HepG2 (cell line): Measurements from ENCODE around the gene XAF1. TPM values are rescaled to one million over a fixed set of nuclear protein-coding genes. Genes with fewer than 3 reads are reported as not detected.

Source experiments
- ATAC-seq: fragments of 200-7000 bp; cut with Tn5 transposase; 3 replicates; pipeline ENCODE4 v1.9.1; 2020; ENCODE audit warnings: mild to moderate bottlenecking, moderate library complexity
- BruUV-seq: library from RNA; stranded (reverse); fragments of 400-500 nt; replicated peaks from 2 replicates; lab custom pipeline; 2021; lab: Mats Ljungman, UMichigan
- CTCF ChIA-PET: fragments of 300-600 bp; formaldehyde crosslinking; extraction: SDS; loops from one replicate; lab custom pipeline; 2021; ENCODE audit warnings: low total read pairs, inconsistent platforms, low intra/inter-chr PET ratio; lab: Yijun Ruan, JAX
- POLR2A ChIA-PET: fragments of 350-600 bp; sonication (Branson Sonifier 250); formaldehyde crosslinking; loops from one replicate; lab custom pipeline; 2020; ENCODE audit warnings: antibody characterized with exemption, inconsistent platforms; lab: Yijun Ruan, JAX
- DNase-seq: peaks from one replicate; pipeline ENCODE4 v3.0.0-alpha.2; 2015; ENCODE audit warnings: low spot score
- FAIRE-seq: peaks from 3 replicates; lab custom pipeline; 2011; peaks lifted over from hg19 to GRCh38; lab: Jason Lieb, UNC
- H2AFZ ChIP-seq: one replicate; pipeline ENCODE4 v1.6.1; 2011; ENCODE audit warnings: low read length, inconsistent platforms
- H3K27ac ChIP-seq: fragments of 300-600 bp; 3 replicates; pipeline ENCODE4 v1.8.0; 2011; ENCODE audit warnings: mixed run types, mild to moderate bottlenecking, mixed read lengths, low read length, inconsistent platforms; ENCODE audit not compliant: insufficient read depth; ENCODE audit errors: extremely low read length
- H3K27me3 ChIP-seq, 2 experiments: fragments of 200-600 bp in 1 of 2; 2 replicates in 1 of 2; 3 replicates in 1 of 2; pipeline versions ENCODE4 v1.6.0 to v1.8.0; 2011; ENCODE audit warnings: low read length in 2 of 2, mild to moderate bottlenecking in 2 of 2, moderate library complexity in 2 of 2, inconsistent platforms in 1 of 2; ENCODE audit not compliant: insufficient read depth in 2 of 2, control insufficient read depth in 1 of 2
- H3K36me3 ChIP-seq, 2 experiments: fragments of 200-600 bp in 1 of 2; replicated peaks in 1 of 2; 2 replicates in 1 of 2; 3 replicates in 1 of 2; pipeline versions ENCODE4 v1.5.1 to v1.8.0; 2011; ENCODE audit warnings: low read length in 2 of 2, inconsistent platforms in 1 of 2; ENCODE audit not compliant: insufficient read depth in 2 of 2, control insufficient read depth in 1 of 2
- H3K4me1 ChIP-seq: 2 replicates; pipeline ENCODE4 v1.5.1; 2012; ENCODE audit warnings: low read length, inconsistent platforms; ENCODE audit not compliant: insufficient read depth
- H3K4me2 ChIP-seq: 2 replicates; pipeline ENCODE4 v1.6.0; 2011; ENCODE audit warnings: low read depth, low read length, inconsistent platforms
- H3K4me3 ChIP-seq, 3 experiments: fragments of 200-600 bp in 1 of 3; sonication (generic), shearing (Covaris generic) in 1 of 3; replicated peaks in 1 of 3; 2 replicates each; pipeline ENCODE4 v1.5.1; 2011 to 2016; ENCODE audit warnings: low read length in 3 of 3, inconsistent platforms in 2 of 3, low read depth in 2 of 3, mild to moderate bottlenecking in 2 of 3, control low read depth in 1 of 3, mixed read lengths in 1 of 3; ENCODE audit not compliant: insufficient read depth in 1 of 3
- H3K79me2 ChIP-seq: one replicate; pipeline ENCODE4 v1.6.1; 2011; ENCODE audit warnings: low read length, inconsistent platforms; ENCODE audit not compliant: insufficient read depth
- H3K9ac ChIP-seq: 2 replicates; pipeline ENCODE4 v1.6.0; 2011; ENCODE audit warnings: mild to moderate bottlenecking, low read depth, low read length, inconsistent platforms; ENCODE audit not compliant: insufficient read depth
- H3K9me3 ChIP-seq: 2 replicates; pipeline ENCODE4 v1.5.1; 2012; ENCODE audit warnings: mild to moderate bottlenecking, low read length
- H4K20me1 ChIP-seq: 2 replicates; pipeline ENCODE4 v1.6.0; 2011; ENCODE audit warnings: inconsistent platforms, mild to moderate bottlenecking, low read length, moderate library complexity; ENCODE audit not compliant: insufficient read depth
- AHR ChIP-seq: IDR thresholded peaks from 2 replicates; pipeline ENCODE4 v1.6.1; 2018; ENCODE audit warnings: missing genetic modification reagents, missing compliant biosample characterization
- ATAD3A ChIP-seq: sonication (generic); formaldehyde crosslinking; IDR thresholded peaks from 2 replicates; pipeline ENCODE4 v1.4.0; 2020; ENCODE audit warnings: missing genetic modification reagents
- BCL6 ChIP-seq: IDR thresholded peaks from 2 replicates; pipeline ENCODE4 v1.6.1; 2016; ENCODE audit warnings: missing genetic modification reagents, missing compliant biosample characterization
- ISL2 ChIP-seq: sonication (generic); formaldehyde crosslinking; IDR thresholded peaks from 2 replicates; pipeline ENCODE4 v1.5.0; 2020; ENCODE audit warnings: missing genetic modification reagents
- NFE2L2 ChIP-seq: fragments of 150-350 bp; IDR thresholded peaks from 2 replicates; pipeline ENCODE4 v1.6.1; 2014; ENCODE audit warnings: low read length
- NPAS2 ChIP-seq: sonication (generic); formaldehyde crosslinking; IDR thresholded peaks from 2 replicates; pipeline ENCODE4 v1.8.0; 2022; ENCODE audit warnings: mild to moderate bottlenecking, missing genetic modification reagents, borderline replicate concordance
- NRL ChIP-seq: sonication (generic); formaldehyde crosslinking; IDR thresholded peaks from 2 replicates; pipeline ENCODE4 v1.5.0; 2020; ENCODE audit warnings: missing genetic modification reagents, mild to moderate bottlenecking, moderate library complexity, borderline replicate concordance
- PHB2 ChIP-seq: fragments of 450-650 bp; IDR thresholded peaks from 2 replicates; pipeline ENCODE4 v1.6.1; 2018; ENCODE audit not compliant: partially characterized antibody
- RARG ChIP-seq: sonication (generic); formaldehyde crosslinking; IDR thresholded peaks from 2 replicates; pipeline ENCODE4 v1.4.0; 2020; ENCODE audit warnings: low read depth, mild to moderate bottlenecking, missing genetic modification reagents
- SMAD9 ChIP-seq: sonication (generic); formaldehyde crosslinking; IDR thresholded peaks from 2 replicates; pipeline ENCODE4 v1.5.1; 2020; ENCODE audit warnings: mild to moderate bottlenecking, missing genetic modification reagents
- SMARCC2 ChIP-seq: fragments of 450-650 bp; IDR thresholded peaks from 2 replicates; pipeline ENCODE4 v1.6.1; 2017; ENCODE audit warnings: antibody characterized with exemption, mild to moderate bottlenecking
- SNRNP70 ChIP-seq: fragments of 200-400 bp; formaldehyde crosslinking; IDR thresholded peaks from 2 replicates; pipeline ENCODE4 v1.6.1; 2017; ENCODE audit warnings: mild to moderate bottlenecking, low read depth, low read length, moderate library complexity
- SOX5 ChIP-seq: IDR thresholded peaks from 2 replicates; pipeline ENCODE4 v1.6.1; 2016; ENCODE audit warnings: borderline replicate concordance
- SP140L ChIP-seq: sonication (generic); formaldehyde crosslinking; IDR thresholded peaks from 2 replicates; pipeline ENCODE4 v1.4.0; 2020; ENCODE audit warnings: missing genetic modification reagents, borderline replicate concordance
- TOPORS ChIP-seq: sonication (generic); formaldehyde crosslinking; IDR thresholded peaks from 2 replicates; pipeline ENCODE4 v1.8.0; 2023; ENCODE audit warnings: mild to moderate bottlenecking, missing genetic modification reagents
- ZNF10 ChIP-seq: sonication (generic); formaldehyde crosslinking; IDR thresholded peaks from 2 replicates; pipeline ENCODE4 v1.4.0; 2020; ENCODE audit warnings: mild to moderate bottlenecking, low read depth, missing genetic modification reagents, borderline replicate concordance
- ZNF138 ChIP-seq: sonication (generic); formaldehyde crosslinking; IDR thresholded peaks from 2 replicates; pipeline ENCODE4 v1.5.0; 2020; ENCODE audit warnings: mild to moderate bottlenecking, low read depth, missing genetic modification reagents
- ZNF512 ChIP-seq: sonication (generic); formaldehyde crosslinking; IDR thresholded peaks from 2 replicates; pipeline ENCODE4 v1.4.0; 2020; ENCODE audit warnings: mild to moderate bottlenecking, missing genetic modification reagents
- ZNF562 ChIP-seq: sonication (generic); formaldehyde crosslinking; IDR thresholded peaks from 2 replicates; pipeline ENCODE4 v1.8.0; 2022; ENCODE audit warnings: missing genetic modification reagents, borderline replicate concordance
- ZNF678 ChIP-seq: sonication (generic); formaldehyde crosslinking; IDR thresholded peaks from 2 replicates; pipeline ENCODE4 v1.4.0; 2020; ENCODE audit warnings: mild to moderate bottlenecking, missing genetic modification reagents
- ZNF687 ChIP-seq: sonication (generic); formaldehyde crosslinking; IDR thresholded peaks from 2 replicates; pipeline ENCODE4 v1.5.1; 2020; ENCODE audit warnings: mild to moderate bottlenecking, missing genetic modification reagents, moderate library complexity
- ZSCAN31 ChIP-seq: sonication (generic); formaldehyde crosslinking; IDR thresholded peaks from 2 replicates; pipeline ENCODE4 v1.5.0; 2020; ENCODE audit warnings: low read depth, mild to moderate bottlenecking, missing genetic modification reagents
- WGBS: methylation state at CpG from one replicate; pipeline ENCODE4 v1.1.6; 2017; ENCODE audit warnings: low lambda C conversion rate; 5-methylcytosine and 5-hydroxymethylcytosine counted together
- in situ Hi-C: cut with HindIII; loops from 2 replicates; pipeline ENCODE4 v1.10.0; 2017; ENCODE audit warnings: low pct_unique_long_range_greater_than_20kb; ENCODE audit not compliant: extremely low pct_ligation_motif_present
- intact Hi-C: fragments of 100-400 bp; cut with micrococcal nuclease; formaldehyde crosslinking; loops from one replicate; pipeline ENCODE4 v1.10.0; 2022; ENCODE audit not compliant: unreplicated experiment
- polyA plus RNA-seq, 8 experiments: library from polyadenylated mRNA; depleted of rRNA in 3 of 8; stranded (reverse) in 7 of 8; unstranded in 1 of 8; fragments of >200 nt; fragmentation: Illumina TruSeq in 4 of 8; extraction: Trizol in 4 of 8; gene quantifications; 2 replicates each; pipeline versions ENCODE4 v1.2.1 to v1.2.3, GENCODE V29; 2011 to 2016; ENCODE audit warnings: low read depth in 4 of 8, missing spikeins in 1 of 8, mixed read lengths in 1 of 8; ENCODE audit not compliant: insufficient read depth in 1 of 8
- total RNA-seq, 5 experiments: library from RNA; depleted of rRNA; stranded (reverse); fragments of >200 nt; fragmentation: Illumina TruSeq; extraction: Trizol; gene quantifications; 2 replicates each; pipeline ENCODE4 v1.2.3, GENCODE V29; 2016; ENCODE audit warnings: low read depth in 1 of 5

The XAF1 gene
- total and polyA plus RNA-seq, 2 of the 13 experiments (the other 11 are each of a cell fraction or from before 2014, with no cell fraction given): 1.2 to 2.4 TPM

GRCh38 chr17:6712854-6713129, 43.1 kb upstream of the XAF1 start:
- CTCF ChIA-PET: interaction anchor here (1.2 to 3.6 kb wide), 4 partner anchors 13 to 47 kb away, joined by 3 to 52 read pairs (median 8); no protein-coding TSS in a partner anchor
- POLR2A ChIA-PET: interaction anchor here (0.7 to 7.8 kb wide), 28 partner anchors 11 to 1226 kb away, joined by 3 to 419 read pairs (median 4); partner anchors contain the start of genes ASGR1, ASGR2, C17orf100 and DERL2
- intact Hi-C loops (loop anchor here (1.0 to 10.0 kb wide), 3 partner anchors 12 to 82 kb away; no protein-coding TSS in a partner anchor), in situ Hi-C loops (loop anchor here (5.0 kb wide), 1 partner anchor 45 kb away; no protein-coding TSS in a partner anchor)
- no peaks in the 10 kb centered on the region for H3K36me3 ChIP-seq
- peak overlapping the region; percentile 74 for H3K27ac ChIP-seq
- ATAC-seq (peak; percentile 10), DNase-seq (no peak), FAIRE-seq (no peak)
- 0% methylated on average over 1 of the region's 14 CpGs for WGBS
- H3K9me3 ChIP-seq: peaks cover 6% of the 10 kb centered on the region; the same call in 1 of the 2 replicates
- H3K9ac ChIP-seq: peak overlapping the region; percentile 83
- peaks cover 38% of the 10 kb centered on the region for H3K79me2 ChIP-seq
- H3K4me3 ChIP-seq: peak overlapping the region; percentile 60 to 84 (median 84)
- no peaks in the 10 kb centered on the region; a peak in 1 of 5 replicates for H3K27me3 ChIP-seq
- no TSS peak for BruUV-seq
- H3K4me1 ChIP-seq: peaks cover 67% of the 10 kb centered on the region
- H3K4me2 ChIP-seq: peak overlapping the region; percentile 93
- no peaks in the 10 kb centered on the region for H4K20me1 ChIP-seq
- H2AFZ ChIP-seq: no peak overlapping the region
- TF ChIP-seq ZNF512 (CRISPR knock-in tag) (0 out of 2 replicates have a peak, but pooled peaks have one; percentile 6), NRL (CRISPR knock-in tag) (no peak), ZNF562 (CRISPR knock-in tag) (no peak), SMAD9 (CRISPR knock-in tag) (no peak), ZSCAN31 (CRISPR knock-in tag) (no peak), TOPORS (CRISPR knock-in tag) (no peak), SMARCC2 (no peak), ATAD3A (CRISPR knock-in tag) (no peak), ISL2 (CRISPR knock-in tag) (no peak), BCL6 (CRISPR knock-in tag) (no peak), NPAS2 (CRISPR knock-in tag) (no peak), ZNF678 (no peak), ZNF138 (CRISPR knock-in tag) (no peak), ZNF10 (CRISPR knock-in tag) (no peak), AHR (CRISPR knock-in tag) (no peak), SP140L (CRISPR knock-in tag) (no peak), SNRNP70 (no peak), RARG (no peak; the same call in 1 of the 2 replicates), NFE2L2 (no peak), ZNF687 (CRISPR knock-in tag) (peak; percentile 18; the same call in 1 of the 2 replicates), PHB2 (no peak), SOX5 (no peak)
